Endometrial microvascular endothelial cells (primary cell): ENCODE data around the gene TENM3. TPM values are rescaled to one million over a fixed set of nuclear protein-coding genes. Genes with fewer than 3 reads are reported as not detected.

Experiments
- in situ Hi-C: cut with HindIII; loops from 2 replicates; pipeline ENCODE4 v1.10.0; 2017; ENCODE audit warnings: low sequenced_read_pairs, low pct_unique_long_range_greater_than_20kb; ENCODE audit errors: inconsistent ontology term
- total RNA-seq: library from RNA; depleted of rRNA; stranded (reverse); fragments of >200 nt; gene quantifications from one replicate; pipeline ENCODE4 v1.2.3, GENCODE V29; 2015; ENCODE audit errors: inconsistent ontology term

TENM3 gene
- total RNA-seq, 1 donor from 2014 or later = 62.0 TPM

GRCh38 chr4:182752158-182752910 is 509.1 kb downstream of the TENM3 start:
- in situ Hi-C loops = no loop called here

GRCh38 chr4:182754895-182755294 is 511.7 kb downstream of the TENM3 start:
- in situ Hi-C loops = no loop called here

- in situ Hi-C loops = no loop called here
Measured at GRCh38 chr4:182756161-182756690, 513.0 kb downstream of the TENM3 start.

GRCh38 chr4:182758273-182758672 is 515.1 kb downstream of the TENM3 start:
- in situ Hi-C loops = no loop called here

- in situ Hi-C loops = no loop called here
Measured at GRCh38 chr4:182760551-182761043, 517.4 kb downstream of the TENM3 start.

GRCh38 chr4:182764137-182764536 is 520.9 kb downstream of the TENM3 start:
- in situ Hi-C loops = no loop called here

GRCh38 chr4:182764642-182765041 is 521.4 kb downstream of the TENM3 start:
- in situ Hi-C loops = no loop called here

- in situ Hi-C loops = no loop called here
Measured at GRCh38 chr4:182765987-182766856, 523.0 kb downstream of the TENM3 start.

GRCh38 chr4:182766857-182767250 is 523.7 kb downstream of the TENM3 start:
- in situ Hi-C loops = no loop called here

- in situ Hi-C loops = no loop called here
Measured at GRCh38 chr4:182768838-182769237, 525.6 kb downstream of the TENM3 start.

GRCh38 chr4:182770259-182770995 is 527.2 kb downstream of the TENM3 start:
- in situ Hi-C loops = no loop called here

- in situ Hi-C loops = no loop called here
Measured at GRCh38 chr4:182770996-182771514, 527.9 kb downstream of the TENM3 start.

- in situ Hi-C loops = no loop called here
Measured at GRCh38 chr4:182775075-182775474, 531.9 kb downstream of the TENM3 start.

GRCh38 chr4:182776376-182777105 is 533.3 kb downstream of the TENM3 start:
- in situ Hi-C loops = no loop called here

- in situ Hi-C loops = no loop called here
Measured at GRCh38 chr4:182778222-182778982, 535.2 kb downstream of the TENM3 start.

GRCh38 chr4:182786991-182787390 is 543.8 kb downstream of the TENM3 start:
- in situ Hi-C loops = no loop called here

- in situ Hi-C loops = no loop called here
Measured at GRCh38 chr4:182788201-182788600, 545.0 kb downstream of the TENM3 start.
